ENCODE measurements around the gene AOAH. TPM values are rescaled to one million over a fixed set of nuclear protein-coding genes. Genes with fewer than 3 reads are reported as not detected.

AOAH gene
- total and polyA plus RNA-seq, 4 experiments from 2014 or later = 1.5 to 5.4 (median 4.2) TPM

DNA sequence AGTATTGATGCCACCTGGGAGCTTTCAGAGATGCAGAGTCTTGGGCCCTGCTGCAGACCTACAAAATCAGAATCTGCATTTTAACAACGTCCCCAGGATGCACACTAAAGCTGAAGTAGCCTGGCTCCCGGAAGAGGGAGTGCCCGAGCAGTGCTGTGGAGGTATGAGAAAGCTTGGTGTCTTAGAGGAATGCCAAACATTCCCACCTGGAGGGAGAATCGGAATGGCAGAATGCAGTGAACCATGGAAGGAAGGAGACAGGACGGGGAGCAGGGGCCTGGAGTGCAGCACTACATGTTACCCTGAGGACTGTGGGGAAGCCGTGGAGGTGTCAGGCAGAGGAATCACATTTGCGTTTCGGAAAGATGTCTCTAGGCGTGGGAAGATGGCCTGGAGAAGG lies 90.9 kb downstream of the AOAH start:
- H3K27me3 Mint-ChIP-seq = peaks cover 0 to 2% of the 10 kb centered on the region in 2 donors
- H3K4me1 ChIP-seq (ENCODE audit: insufficient read depth, low read length) = peaks cover 20% of the 10 kb centered on the region
- H3K4me1 Mint-ChIP-seq = peaks cover 14 to 23% (median 18%) of the 10 kb centered on the region in 4 donors
- H3K9me3 ChIP-seq (ENCODE audit: control insufficient read depth in 1 of 2, low read length in 2 of 2) = no peaks in the 10 kb centered on the region
- no peak overlapping the region for H3K4me3 ChIP-seq (ENCODE audit: low read length in 2 of 2)
- H3K36me3 ChIP-seq (ENCODE audit: insufficient read depth, low read length) = no peaks in the 10 kb centered on the region
- no peaks in the 10 kb centered on the region for H3K36me3 Mint-ChIP-seq
- no peaks in the 10 kb centered on the region for H3K27me3 ChIP-seq (ENCODE audit: insufficient read depth, low read length)
- peak overlapping the region in 2 of 7 donors; percentile 43 to 83 for H3K27ac Mint-ChIP-seq
- no peak overlapping the region for H3K4me3 Mint-ChIP-seq
- ChIA-PET CTCF (ENCODE audit: partially characterized antibody) (no interaction called here), POLR2A (ENCODE audit: partially characterized antibody) (no interaction called here)
- intact Hi-C loops (cut with micrococcal nuclease) = no loop called here
- H3K9me3 Mint-ChIP-seq = no peaks in the 10 kb centered on the region
- no peak overlapping the region for H3K27ac ChIP-seq (ENCODE audit: low read depth, low read length)
- no peak for DNase-seq

GRCh38 chr7:36630112-36630650 lies 94.1 kb downstream of the AOAH start:
- ChIA-PET CTCF (ENCODE audit: partially characterized antibody) (interaction anchor here (1.1 to 2.9 kb wide), 3 partner anchors 9 to 41 kb away, joined by 3 to 8 read pairs (median 7); no protein-coding TSS in a partner anchor), POLR2A (ENCODE audit: partially characterized antibody) (interaction anchor here (1.6 kb wide), 1 partner anchor 9 kb away, joined by 7 read pairs; no protein-coding TSS in a partner anchor)
- Histone ChIP-seq H3K36me3 (ENCODE audit: insufficient read depth, low read length) (no peaks in the 10 kb centered on the region), H3K4me1 (ENCODE audit: insufficient read depth, low read length) (no peaks in the 10 kb centered on the region), H3K9me3 (ENCODE audit: control insufficient read depth in 1 of 2, low read length in 2 of 2) (no peaks in the 10 kb centered on the region), H3K27ac (ENCODE audit: low read depth, low read length) (no peak overlapping the region), H3K4me3 (ENCODE audit: low read length in 2 of 2) (no peak overlapping the region), H3K27me3 (ENCODE audit: insufficient read depth, low read length) (no peaks in the 10 kb centered on the region)
- Mint-ChIP-seq H3K9me3 (no peaks in the 10 kb centered on the region), H3K27ac (peak overlapping the region in 1 of 7 donors; percentile 13), H3K36me3 (no peaks in the 10 kb centered on the region), H3K4me1 (peaks cover 0 to 1% (median 0%) of the 10 kb centered on the region in 4 donors), H3K4me3 (no peak overlapping the region), H3K27me3 (peaks cover 2 to 3% of the 10 kb centered on the region in 2 donors)
- intact Hi-C loops (cut with micrococcal nuclease) = no loop called here
- DNase-seq = no peak

DNA sequence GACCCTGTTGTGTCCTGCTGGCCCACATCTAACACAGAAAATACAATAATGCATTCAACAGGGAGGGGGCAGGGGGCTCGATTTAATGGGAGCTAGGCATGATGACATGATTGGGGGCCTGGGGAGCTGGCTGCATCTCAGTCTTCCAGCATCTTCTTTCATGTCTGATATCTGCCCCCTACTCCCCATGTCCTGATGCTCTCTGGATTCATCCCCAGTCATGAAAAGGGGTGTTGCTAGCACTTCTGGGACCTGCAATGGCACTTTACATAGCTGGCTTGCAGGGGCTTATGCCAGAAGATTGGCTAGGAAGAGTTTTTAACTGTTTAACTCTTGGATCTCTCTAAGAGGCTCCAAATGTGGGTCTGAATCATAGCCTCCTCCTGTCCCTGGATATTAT lies 94.9 kb downstream of the AOAH start:
- H3K27ac Mint-ChIP-seq = no peak overlapping the region
- Histone ChIP-seq H3K4me3 (ENCODE audit: low read length in 2 of 2) (no peak overlapping the region), H3K27me3 (ENCODE audit: insufficient read depth, low read length) (no peaks in the 10 kb centered on the region), H3K27ac (ENCODE audit: low read depth, low read length) (no peak overlapping the region), H3K4me1 (ENCODE audit: insufficient read depth, low read length) (no peaks in the 10 kb centered on the region), H3K36me3 (ENCODE audit: insufficient read depth, low read length) (no peaks in the 10 kb centered on the region), H3K9me3 (ENCODE audit: control insufficient read depth in 1 of 2, low read length in 2 of 2) (no peaks in the 10 kb centered on the region)
- peaks cover 0 to 1% (median 0%) of the 10 kb centered on the region in 4 donors for H3K4me1 Mint-ChIP-seq
- intact Hi-C loops (cut with micrococcal nuclease) = no loop called here
- DNase-seq = no peak
- POLR2A ChIA-PET (ENCODE audit: partially characterized antibody) = interaction anchor here (1.6 kb wide), 1 partner anchor 10 kb away, joined by 7 read pairs; no protein-coding TSS in a partner anchor
- H3K9me3 Mint-ChIP-seq = no peaks in the 10 kb centered on the region
- H3K27me3 Mint-ChIP-seq = peaks cover 2 to 3% of the 10 kb centered on the region in 2 donors
- H3K36me3 Mint-ChIP-seq = no peaks in the 10 kb centered on the region
- CTCF ChIA-PET (ENCODE audit: partially characterized antibody) = interaction anchor here (2.3 to 6.7 kb wide), 2 partner anchors 10 to 41 kb away, joined by 8 to 26 read pairs; no protein-coding TSS in a partner anchor
- no peak overlapping the region for H3K4me3 Mint-ChIP-seq

GRCh38 chr7:36627836-36628235 lies 96.5 kb downstream of the AOAH start:
- Histone ChIP-seq H3K27me3 (ENCODE audit: insufficient read depth, low read length) (no peaks in the 10 kb centered on the region), H3K4me1 (ENCODE audit: insufficient read depth, low read length) (no peaks in the 10 kb centered on the region), H3K4me3 (ENCODE audit: low read length in 2 of 2) (no peak overlapping the region), H3K27ac (ENCODE audit: low read depth, low read length) (no peak overlapping the region), H3K36me3 (ENCODE audit: insufficient read depth, low read length) (no peaks in the 10 kb centered on the region), H3K9me3 (ENCODE audit: control insufficient read depth in 1 of 2, low read length in 2 of 2) (no peaks in the 10 kb centered on the region)
- DNase-seq = no peak
- Mint-ChIP-seq H3K4me3 (no peak overlapping the region), H3K27me3 (peaks cover 2 to 3% of the 10 kb centered on the region in 2 donors), H3K9me3 (no peaks in the 10 kb centered on the region), H3K36me3 (no peaks in the 10 kb centered on the region), H3K4me1 (peaks cover 0 to 2% (median 0%) of the 10 kb centered on the region in 4 donors), H3K27ac (no peak overlapping the region)
- POLR2A ChIA-PET (ENCODE audit: partially characterized antibody) = interaction anchor here (3.2 kb wide), 1 partner anchor 12 kb away, joined by 14 read pairs; no protein-coding TSS in a partner anchor
- CTCF ChIA-PET (ENCODE audit: partially characterized antibody) = interaction anchor here (1.6 to 6.7 kb wide), 3 partner anchors 8 to 42 kb away, joined by 5 to 26 read pairs (median 13); no protein-coding TSS in a partner anchor
- intact Hi-C loops (cut with micrococcal nuclease) = no loop called here

DNA sequence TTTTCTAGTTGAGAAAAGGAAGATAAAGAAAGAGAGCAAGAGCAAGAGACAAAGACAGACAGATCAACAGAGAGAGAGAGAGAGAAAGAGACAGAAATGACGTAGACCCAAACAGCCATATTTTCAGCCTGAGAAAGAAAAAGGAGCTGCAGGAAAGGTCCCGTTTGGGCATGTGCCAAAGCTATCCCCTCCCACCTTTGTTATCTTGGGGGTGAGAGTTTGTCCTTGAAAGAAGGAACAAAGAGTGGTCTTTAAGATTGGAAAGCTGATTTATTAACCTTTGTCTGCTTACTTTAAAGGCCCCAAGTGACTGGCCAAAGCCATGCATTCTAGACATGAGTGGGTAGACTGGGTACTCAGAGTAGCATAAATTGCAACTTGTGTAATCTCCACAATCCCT lies 98.2 kb downstream of the AOAH start:
- H3K9me3 ChIP-seq (ENCODE audit: control insufficient read depth in 1 of 2, low read length in 2 of 2) = no peaks in the 10 kb centered on the region
- CTCF ChIA-PET (ENCODE audit: partially characterized antibody) = interaction anchor here (0.6 to 6.7 kb wide), 4 partner anchors 10 to 164 kb away, joined by 3 to 26 read pairs (median 8); no protein-coding TSS in a partner anchor
- Mint-ChIP-seq H3K4me3 (no peak overlapping the region), H3K27me3 (peaks cover 0 to 3% of the 10 kb centered on the region in 2 donors), H3K9me3 (no peaks in the 10 kb centered on the region), H3K36me3 (no peaks in the 10 kb centered on the region), H3K27ac (peak overlapping the region in 1 of 7 donors; percentile 1), H3K4me1 (peaks cover 8 to 14% (median 9%) of the 10 kb centered on the region in 4 donors)
- H3K4me3 ChIP-seq (ENCODE audit: low read length in 2 of 2) = no peak overlapping the region
- H3K27ac ChIP-seq (ENCODE audit: low read depth, low read length) = no peak overlapping the region
- POLR2A ChIA-PET (ENCODE audit: partially characterized antibody) = interaction anchor here (1.9 to 3.2 kb wide), 2 partner anchors 11 to 14 kb away, joined by 5 to 14 read pairs; no protein-coding TSS in a partner anchor
- no peaks in the 10 kb centered on the region for H3K36me3 ChIP-seq (ENCODE audit: insufficient read depth, low read length)
- no peaks in the 10 kb centered on the region for H3K27me3 ChIP-seq (ENCODE audit: insufficient read depth, low read length)
- intact Hi-C loops (cut with micrococcal nuclease) = no loop called here
- DNase-seq = no peak
- H3K4me1 ChIP-seq (ENCODE audit: insufficient read depth, low read length) = peaks cover 9% of the 10 kb centered on the region

DNA sequence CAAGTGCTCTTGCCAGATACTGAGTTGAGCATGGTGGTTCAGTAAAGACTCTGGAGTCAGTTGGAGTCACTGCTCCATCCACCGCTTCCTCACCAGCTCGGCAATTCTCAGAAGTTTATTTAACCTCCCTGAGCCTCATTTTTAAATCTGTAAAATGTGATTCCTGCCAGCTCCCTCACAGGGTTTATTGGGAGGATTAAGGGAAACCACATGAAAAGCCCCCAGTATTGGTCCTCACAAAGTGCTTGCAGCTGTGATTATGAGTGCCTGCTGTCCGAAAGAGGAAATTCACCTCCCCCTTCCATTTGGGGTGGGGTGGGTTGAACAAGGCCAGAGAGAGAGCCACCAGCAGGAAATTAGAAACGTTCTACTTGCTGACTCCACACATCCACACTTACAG lies 99.0 kb downstream of the AOAH start:
- H3K27ac ChIP-seq (ENCODE audit: low read depth, low read length) = no peak overlapping the region
- DNase-seq = no peak
- Mint-ChIP-seq H3K4me3 (no peak overlapping the region), H3K27me3 (peaks cover 0 to 3% of the 10 kb centered on the region in 2 donors), H3K4me1 (peaks cover 8 to 17% (median 10%) of the 10 kb centered on the region in 4 donors), H3K9me3 (no peaks in the 10 kb centered on the region), H3K27ac (no peak overlapping the region), H3K36me3 (no peaks in the 10 kb centered on the region)
- POLR2A ChIA-PET (ENCODE audit: partially characterized antibody) = interaction anchor here (1.9 kb wide), 1 partner anchor 12 kb away, joined by 5 read pairs; no protein-coding TSS in a partner anchor
- H3K4me1 ChIP-seq (ENCODE audit: insufficient read depth, low read length) = peaks cover 10% of the 10 kb centered on the region
- CTCF ChIA-PET (ENCODE audit: partially characterized antibody) = interaction anchor here (1.5 to 6.7 kb wide), 2 partner anchors 16 to 45 kb away, joined by 3 to 26 read pairs; no protein-coding TSS in a partner anchor
- H3K9me3 ChIP-seq (ENCODE audit: control insufficient read depth in 1 of 2, low read length in 2 of 2) = no peaks in the 10 kb centered on the region
- intact Hi-C loops (cut with micrococcal nuclease) = no loop called here
- no peaks in the 10 kb centered on the region for H3K27me3 ChIP-seq (ENCODE audit: insufficient read depth, low read length)
- H3K4me3 ChIP-seq (ENCODE audit: low read length in 2 of 2) = no peak overlapping the region
- H3K36me3 ChIP-seq (ENCODE audit: insufficient read depth, low read length) = no peaks in the 10 kb centered on the region

DNA sequence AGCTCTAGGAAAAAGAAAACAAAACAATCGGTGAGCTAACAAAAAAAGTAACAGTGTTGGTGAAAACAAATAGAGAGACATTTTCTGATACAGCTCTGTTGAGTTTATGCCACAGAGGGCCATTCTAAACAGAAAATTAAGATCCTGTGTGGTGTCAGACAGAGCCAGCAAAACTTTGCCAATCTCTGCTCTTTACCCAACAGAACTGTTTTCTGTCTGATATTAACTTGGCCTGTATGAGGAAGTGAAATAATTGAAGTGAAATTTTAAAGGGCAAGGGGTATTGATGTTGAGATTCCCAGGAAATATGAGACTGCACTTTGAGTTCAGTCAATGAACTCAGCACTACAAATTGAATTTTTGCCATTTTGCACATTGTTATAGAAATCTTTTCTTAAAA lies 101.0 kb downstream of the AOAH start:
- peaks cover 10% of the 10 kb centered on the region for H3K4me1 ChIP-seq (ENCODE audit: insufficient read depth, low read length)
- H3K36me3 Mint-ChIP-seq = no peaks in the 10 kb centered on the region
- H3K4me1 Mint-ChIP-seq = peaks cover 8 to 17% (median 10%) of the 10 kb centered on the region in 4 donors
- H3K4me3 ChIP-seq (ENCODE audit: low read length in 2 of 2) = no peak overlapping the region
- H3K27ac Mint-ChIP-seq = no peak overlapping the region
- no peaks in the 10 kb centered on the region for H3K9me3 Mint-ChIP-seq
- no peak overlapping the region for H3K4me3 Mint-ChIP-seq
- peaks cover 0 to 3% of the 10 kb centered on the region in 2 donors for H3K27me3 Mint-ChIP-seq
- POLR2A ChIA-PET (ENCODE audit: partially characterized antibody) = interaction anchor here (1.1 kb wide), 1 partner anchor 16 kb away, joined by 4 read pairs; no protein-coding TSS in a partner anchor
- H3K27me3 ChIP-seq (ENCODE audit: insufficient read depth, low read length) = no peaks in the 10 kb centered on the region
- no peak overlapping the region for H3K27ac ChIP-seq (ENCODE audit: low read depth, low read length)
- intact Hi-C loops (cut with micrococcal nuclease) = no loop called here
- H3K36me3 ChIP-seq (ENCODE audit: insufficient read depth, low read length) = no peaks in the 10 kb centered on the region
- H3K9me3 ChIP-seq (ENCODE audit: control insufficient read depth in 1 of 2, low read length in 2 of 2) = no peaks in the 10 kb centered on the region
- DNase-seq = no peak
- CTCF ChIA-PET (ENCODE audit: partially characterized antibody) = interaction anchor here (6.7 kb wide), 1 partner anchor 47 kb away, joined by 26 read pairs; no protein-coding TSS in a partner anchor

Measured in CD4-positive, alpha-beta memory T cell (primary cell).